NCI-H2227 treated with DMSO at 0.1 percent for 48 hours (cell line): Measurements from ENCODE around the gene TMTC1.

Source experiments
- DNase-seq: peaks from one replicate; lab custom pipeline; 2025; lab: John Stamatoyannopoulos, UW

Gene TMTC1

GRCh38 chr12:29709496-29710040 lies 74.2 kb downstream of the TMTC1 start:
- DNase-seq = no peak

- no peak for DNase-seq
Observed at GRCh38 chr12:29709054-29709453, 74.7 kb downstream of the TMTC1 start.

GRCh38 chr12:29707846-29708245 lies 75.9 kb downstream of the TMTC1 start:
- no peak for DNase-seq

GRCh38 chr12:29706311-29706710 lies 77.4 kb downstream of the TMTC1 start:
- DNase-seq = no peak

GRCh38 chr12:29703528-29703927 lies 80.2 kb downstream of the TMTC1 start:
- no peak for DNase-seq

- DNase-seq = no peak
Observed at GRCh38 chr12:29702972-29703371, 80.8 kb downstream of the TMTC1 start.

- no peak for DNase-seq
Observed at GRCh38 chr12:29702222-29702621, 81.5 kb downstream of the TMTC1 start.

GRCh38 chr12:29700761-29701481 lies 82.8 kb downstream of the TMTC1 start:
- DNase-seq = no peak

GRCh38 chr12:29698756-29699155 lies 85.0 kb downstream of the TMTC1 start:
- no peak for DNase-seq

- no peak for DNase-seq
Observed at GRCh38 chr12:29695800-29696199, 87.9 kb downstream of the TMTC1 start.

GRCh38 chr12:29695026-29695425 lies 88.7 kb downstream of the TMTC1 start:
- no peak for DNase-seq

GRCh38 chr12:29694002-29694401 lies 89.7 kb downstream of the TMTC1 start:
- DNase-seq = no peak

- DNase-seq = no peak
Observed at GRCh38 chr12:29692237-29692636, 91.5 kb downstream of the TMTC1 start.

- DNase-seq = no peak
Observed at GRCh38 chr12:29691161-29691854, 92.4 kb downstream of the TMTC1 start.

- no peak for DNase-seq
Observed at GRCh38 chr12:29690728-29691127, 93.0 kb downstream of the TMTC1 start.

- no peak for DNase-seq
Observed at GRCh38 chr12:29688914-29689313, 94.8 kb downstream of the TMTC1 start.

- DNase-seq = no peak
Observed at GRCh38 chr12:29682088-29682487, 101.7 kb downstream of the TMTC1 start.

- no peak for DNase-seq
Observed at GRCh38 chr12:29681370-29681769, 102.4 kb downstream of the TMTC1 start.

GRCh38 chr12:29676676-29677075 lies 107.1 kb downstream of the TMTC1 start:
- DNase-seq = no peak

- no peak for DNase-seq
Observed at GRCh38 chr12:29674463-29674862, 109.3 kb downstream of the TMTC1 start.

- no peak for DNase-seq
Observed at GRCh38 chr12:29673346-29673745, 110.4 kb downstream of the TMTC1 start.

GRCh38 chr12:29672580-29672979 lies 111.2 kb downstream of the TMTC1 start:
- DNase-seq = no peak

- DNase-seq = no peak
Observed at GRCh38 chr12:29671742-29672141, 112.0 kb downstream of the TMTC1 start.
